Esophagus squamous epithelium (tissue), 5 donors: ENCODE data around the gene PLA2R1. TPM values are rescaled to one million over a fixed set of nuclear protein-coding genes. Genes with fewer than 3 reads are reported as not detected.

Experiments
- DNase-seq: peaks from one replicate; lab custom pipeline; 2025; lab: John Stamatoyannopoulos, UW
- H3K27ac ChIP-seq, 4 donors: fragments of 200-600 bp; sonication (generic); one replicate each; pipeline ENCODE4 v1.5.1; 2016 to 2019; ENCODE audit warnings: mild to moderate bottlenecking in 1 of 4
- H3K27me3 ChIP-seq, 4 donors: fragments of 200-600 bp; sonication (generic); 1 replicate in 3 of 4; 2 replicates in 1 of 4; pipeline versions ENCODE4 v1.5.1 to v1.6.0; 2017 to 2021; ENCODE audit warnings: antibody characterized with exemption in 1 of 4
- H3K36me3 ChIP-seq, 3 donors: fragments of 200-600 bp; sonication (generic); one replicate each; pipeline ENCODE4 v1.5.1; 2016 to 2019
- H3K4me1 ChIP-seq, 3 donors: fragments of 200-600 bp; sonication (generic); one replicate each; pipeline ENCODE4 v1.5.1; 2017 to 2019
- H3K4me3 ChIP-seq, 4 donors: fragments of 200-600 bp; sonication (generic); 1 replicate in 3 of 4; 2 replicates in 1 of 4; pipeline ENCODE4 v1.5.1; 2016 to 2019; ENCODE audit warnings: mild to moderate bottlenecking in 2 of 4, moderate library complexity in 1 of 4
- H3K9me3 ChIP-seq, 3 donors: fragments of 200-600 bp; sonication (generic); one replicate each; pipeline ENCODE4 v1.5.1; 2016 to 2019
- CTCF ChIP-seq, 6 experiments: fragments of 450-650 bp in 4 of 6; fragments of 200-600 bp in 2 of 6; sonication (generic) in 2 of 6; IDR thresholded peaks; one replicate each; pipeline ENCODE4 v1.5.1; 2016 to 2019; ENCODE audit warnings: antibody characterized with exemption in 6 of 6, mild to moderate bottlenecking in 4 of 6, moderate library complexity in 4 of 6
- POLR2A ChIP-seq, 4 donors: fragments of 450-650 bp; IDR thresholded peaks; one replicate each; pipeline ENCODE4 v1.6.1; 2017; ENCODE audit warnings: antibody characterized with exemption in 4 of 4, mild to moderate bottlenecking in 4 of 4, moderate library complexity in 3 of 4
- WGBS, 2 donors: methylation state at CpG; one replicate each; pipeline ENCODE4 v1.1.5; 2018; 5-methylcytosine and 5-hydroxymethylcytosine counted together
- intact Hi-C: fragments of 100-400 bp; cut with DNase I; formaldehyde crosslinking; loops from one replicate; pipeline ENCODE4 v1.15.0; 2022
- total RNA-seq, 4 donors: library from RNA; depleted of rRNA; stranded (reverse); fragments of >200 nt; gene quantifications; one replicate each; pipeline ENCODE4 v1.1.0, GENCODE V29; 2016
- donor health status: DM: yes; HTN: yes; CAD: no.

PLA2R1 gene
- total RNA-seq, 4 donors from 2014 or later = 9.2 to 18.9 (median 12.3) TPM

GRCh38 chr2:160010361-160011145 is 51.9 kb downstream of the PLA2R1 start:
- H3K27ac ChIP-seq = no peak overlapping the region
- H3K4me1 ChIP-seq = no peaks in the 10 kb centered on the region
- H3K9me3 ChIP-seq = no peaks in the 10 kb centered on the region
- DNase-seq = no peak
- no peak overlapping the region for H3K4me3 ChIP-seq
- H3K36me3 ChIP-seq = peaks cover 0 to 71% (median 4%) of the 10 kb centered on the region in 3 donors
- intact Hi-C loops = no loop called here
- TF ChIP-seq POLR2A (IDR thresholded peaks at IDR 0.05) (no peak), CTCF (IDR thresholded peaks at IDR 0.05) (no peak)
- H3K27me3 ChIP-seq = no peaks in the 10 kb centered on the region
- WGBS, 2 donors = 63 to 75% methylated on average over 5 of the region's 5 CpGs

- Histone ChIP-seq H3K27me3 (no peaks in the 10 kb centered on the region), H3K36me3 (peaks cover 3 to 74% (median 4%) of the 10 kb centered on the region in 3 donors), H3K4me1 (no peaks in the 10 kb centered on the region), H3K27ac (no peak overlapping the region), H3K4me3 (no peak overlapping the region), H3K9me3 (no peaks in the 10 kb centered on the region)
- WGBS, 2 donors = 80 to 89% methylated on average over 3 of the region's 5 CpGs
- DNase-seq = no peak
- intact Hi-C loops = no loop called here
- no peak for TF ChIP-seq CTCF (IDR thresholded peaks at IDR 0.05)
- TF ChIP-seq POLR2A (IDR thresholded peaks at IDR 0.05) = no peak
Measured at GRCh38 chr2:160007111-160007510, 55.3 kb downstream of the PLA2R1 start.

GRCh38 chr2:160006475-160006874 is 55.9 kb downstream of the PLA2R1 start:
- intact Hi-C loops = no loop called here
- Histone ChIP-seq H3K36me3 (peaks cover 0 to 68% (median 4%) of the 10 kb centered on the region in 3 donors), H3K27me3 (no peaks in the 10 kb centered on the region), H3K4me3 (no peak overlapping the region), H3K4me1 (no peaks in the 10 kb centered on the region), H3K27ac (no peak overlapping the region), H3K9me3 (no peaks in the 10 kb centered on the region)
- WGBS, 2 donors = 66 to 76% methylated on average over 2 of the region's 2 CpGs
- no peak for DNase-seq
- TF ChIP-seq POLR2A (IDR thresholded peaks at IDR 0.05) (no peak), CTCF (IDR thresholded peaks at IDR 0.05) (no peak)

- Histone ChIP-seq H3K4me1 (no peaks in the 10 kb centered on the region), H3K36me3 (peaks cover 0 to 62% (median 4%) of the 10 kb centered on the region in 3 donors), H3K27ac (no peak overlapping the region), H3K27me3 (no peaks in the 10 kb centered on the region), H3K9me3 (no peaks in the 10 kb centered on the region), H3K4me3 (no peak overlapping the region)
- TF ChIP-seq POLR2A (IDR thresholded peaks at IDR 0.05) = no peak
- no peak for TF ChIP-seq CTCF (IDR thresholded peaks at IDR 0.05)
- no peak for DNase-seq
- 83 to 85% methylated on average over 3 of the region's 3 CpGs for WGBS, 2 donors
- intact Hi-C loops = no loop called here
Measured at GRCh38 chr2:160005908-160006307, 56.5 kb downstream of the PLA2R1 start.

GRCh38 chr2:160005476-160005875 is 56.9 kb downstream of the PLA2R1 start:
- no peak for TF ChIP-seq CTCF (IDR thresholded peaks at IDR 0.05)
- no peak for TF ChIP-seq POLR2A (IDR thresholded peaks at IDR 0.05)
- 91 to 93% methylated on average over 5 of the region's 5 CpGs for WGBS, 2 donors
- Histone ChIP-seq H3K27ac (no peak overlapping the region), H3K27me3 (no peaks in the 10 kb centered on the region), H3K4me3 (no peak overlapping the region), H3K36me3 (peaks cover 0 to 58% (median 4%) of the 10 kb centered on the region in 3 donors), H3K4me1 (no peaks in the 10 kb centered on the region), H3K9me3 (no peaks in the 10 kb centered on the region)
- intact Hi-C loops = no loop called here
- no peak for DNase-seq
